Measurements from ENCODE around the gene CDH4. TPM values are rescaled to one million over a fixed set of nuclear protein-coding genes. Genes with fewer than 3 reads are reported as not detected.

The CDH4 gene
- total and polyA plus RNA-seq, 4 donors = 5.8 to 24.1 (median 17.1) TPM

DNA sequence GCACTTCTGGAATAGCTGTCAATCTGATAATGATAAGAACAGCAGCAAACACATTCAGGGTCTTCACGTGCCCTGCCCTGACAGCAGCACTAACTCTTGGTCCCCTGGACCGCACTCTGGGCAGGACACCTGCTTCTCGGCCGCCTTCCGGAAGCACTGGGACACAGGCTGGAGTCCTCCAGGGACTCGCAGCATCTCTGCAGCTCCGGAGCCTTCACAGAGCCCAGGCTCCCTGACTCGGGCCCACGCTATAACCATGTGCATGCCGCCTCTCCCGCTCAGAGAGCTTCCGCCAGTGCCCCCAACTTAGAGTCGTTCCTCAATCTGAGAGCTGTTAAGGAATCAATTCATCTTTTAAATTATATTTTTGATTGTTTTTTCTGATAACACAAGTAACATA is 436.4 kb downstream of the CDH4 start:
- Histone ChIP-seq H3K4me1 (ENCODE audit: control insufficient read depth, insufficient read depth, low read length) (peaks cover 10% of the 10 kb centered on the region), H3K9me3 (ENCODE audit: control insufficient read depth, insufficient read depth, low read length) (no peaks in the 10 kb centered on the region), H3K27ac (ENCODE audit: low read depth, low read length) (no peak overlapping the region), H3K27me3 (ENCODE audit: control insufficient read depth, insufficient read depth, low read length) (no peaks in the 10 kb centered on the region), H3K4me3 (ENCODE audit: low read depth, low read length) (no peak overlapping the region), H3K36me3 (ENCODE audit: control insufficient read depth, insufficient read depth, low read length) (no peaks in the 10 kb centered on the region)
- no peak for DNase-seq (ENCODE audit: low read depth in 4 of 6, low spot score in 6 of 6)
- WGBS (ENCODE audit: insufficient coverage) = 83% methylated on average over 8 of the region's 13 CpGs

DNA sequence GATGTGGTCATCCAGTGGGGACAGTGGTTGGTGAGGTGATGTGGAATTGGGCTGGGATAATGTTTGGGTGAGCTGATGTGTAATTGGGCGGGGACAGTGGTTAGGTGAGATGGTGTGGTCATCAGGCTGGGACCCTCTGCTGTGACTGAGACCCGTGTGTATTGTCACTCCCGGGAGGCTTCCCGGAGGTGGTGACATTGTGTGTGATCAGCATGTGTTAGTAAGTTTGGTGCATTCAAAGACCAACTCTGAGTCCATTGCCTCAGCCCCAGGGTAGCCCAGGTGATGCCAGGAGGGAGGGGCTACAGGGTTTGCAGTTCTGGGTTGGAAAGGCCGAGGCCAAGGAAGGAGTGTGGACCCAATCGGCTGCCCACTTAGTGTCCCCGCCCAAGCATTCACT is 438.1 kb downstream of the CDH4 start:
- Histone ChIP-seq H3K27ac (ENCODE audit: low read depth, low read length) (no peak overlapping the region), H3K9me3 (ENCODE audit: control insufficient read depth, insufficient read depth, low read length) (no peaks in the 10 kb centered on the region), H3K4me1 (ENCODE audit: control insufficient read depth, insufficient read depth, low read length) (peaks cover 3% of the 10 kb centered on the region), H3K36me3 (ENCODE audit: control insufficient read depth, insufficient read depth, low read length) (no peaks in the 10 kb centered on the region), H3K4me3 (ENCODE audit: low read depth, low read length) (no peak overlapping the region), H3K27me3 (ENCODE audit: control insufficient read depth, insufficient read depth, low read length) (no peaks in the 10 kb centered on the region)
- DNase-seq (ENCODE audit: low read depth in 4 of 6, low spot score in 6 of 6) = no peak
- 89% methylated on average over 7 of the region's 7 CpGs for WGBS (ENCODE audit: insufficient coverage)

GRCh38 chr20:61690993-61691838 is 439.2 kb downstream of the CDH4 start:
- no peaks in the 10 kb centered on the region for H3K27me3 ChIP-seq (ENCODE audit: control insufficient read depth, insufficient read depth, low read length)
- peaks cover 2% of the 10 kb centered on the region for H3K36me3 ChIP-seq (ENCODE audit: control insufficient read depth, insufficient read depth, low read length)
- H3K4me1 ChIP-seq (ENCODE audit: control insufficient read depth, insufficient read depth, low read length) = peaks cover 7% of the 10 kb centered on the region
- 80% methylated on average over 10 of the region's 16 CpGs for WGBS (ENCODE audit: insufficient coverage)
- H3K27ac ChIP-seq (ENCODE audit: low read depth, low read length) = no peak overlapping the region
- no peak for DNase-seq (ENCODE audit: low read depth in 4 of 6, low spot score in 6 of 6)
- H3K9me3 ChIP-seq (ENCODE audit: control insufficient read depth, insufficient read depth, low read length) = no peaks in the 10 kb centered on the region
- H3K4me3 ChIP-seq (ENCODE audit: low read depth, low read length) = no peak overlapping the region

DNA sequence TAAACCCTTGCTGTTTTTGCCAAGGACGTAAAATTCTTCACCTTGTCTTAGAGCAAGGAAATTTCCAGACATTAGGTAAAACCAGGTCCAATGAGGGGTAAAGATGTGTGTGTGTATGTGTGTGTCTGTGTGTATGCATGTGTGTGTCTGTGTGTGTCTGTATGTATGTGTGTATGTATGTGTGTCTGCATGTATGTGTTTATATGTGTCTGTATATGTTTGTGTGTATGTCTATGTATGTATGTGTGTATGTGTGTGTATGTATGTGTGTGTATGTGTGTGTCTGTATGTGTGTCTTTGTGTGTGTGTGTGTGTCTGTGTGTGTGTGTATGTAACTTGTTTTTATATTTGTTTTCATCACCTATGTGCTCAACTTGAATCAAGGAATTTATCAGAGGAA is 439.9 kb downstream of the CDH4 start:
- Histone ChIP-seq H3K27ac (ENCODE audit: low read depth, low read length) (no peak overlapping the region), H3K27me3 (ENCODE audit: control insufficient read depth, insufficient read depth, low read length) (no peaks in the 10 kb centered on the region), H3K36me3 (ENCODE audit: control insufficient read depth, insufficient read depth, low read length) (peaks cover 2% of the 10 kb centered on the region), H3K9me3 (ENCODE audit: control insufficient read depth, insufficient read depth, low read length) (no peaks in the 10 kb centered on the region), H3K4me1 (ENCODE audit: control insufficient read depth, insufficient read depth, low read length) (peaks cover 7% of the 10 kb centered on the region), H3K4me3 (ENCODE audit: low read depth, low read length) (no peak overlapping the region)
- 89% methylated on average over 1 of the region's 1 CpG for WGBS (ENCODE audit: insufficient coverage)
- DNase-seq (ENCODE audit: low read depth in 4 of 6, low spot score in 6 of 6) = no peak

- no peak for DNase-seq (ENCODE audit: low read depth in 4 of 6, low spot score in 6 of 6)
- peaks cover 7% of the 10 kb centered on the region for H3K4me1 ChIP-seq (ENCODE audit: control insufficient read depth, insufficient read depth, low read length)
- no peak overlapping the region for H3K27ac ChIP-seq (ENCODE audit: low read depth, low read length)
- no peaks in the 10 kb centered on the region for H3K9me3 ChIP-seq (ENCODE audit: control insufficient read depth, insufficient read depth, low read length)
- no peak overlapping the region for H3K4me3 ChIP-seq (ENCODE audit: low read depth, low read length)
- peaks cover 2% of the 10 kb centered on the region for H3K36me3 ChIP-seq (ENCODE audit: control insufficient read depth, insufficient read depth, low read length)
- H3K27me3 ChIP-seq (ENCODE audit: control insufficient read depth, insufficient read depth, low read length) = no peaks in the 10 kb centered on the region
- WGBS (ENCODE audit: insufficient coverage) = 75% methylated on average over 1 of the region's 6 CpGs
Observed at GRCh38 chr20:61692479-61692878, 440.4 kb downstream of the CDH4 start.

- Histone ChIP-seq H3K4me3 (ENCODE audit: low read depth, low read length) (no peak overlapping the region), H3K9me3 (ENCODE audit: control insufficient read depth, insufficient read depth, low read length) (no peaks in the 10 kb centered on the region), H3K4me1 (ENCODE audit: control insufficient read depth, insufficient read depth, low read length) (peaks cover 7% of the 10 kb centered on the region), H3K36me3 (ENCODE audit: control insufficient read depth, insufficient read depth, low read length) (peaks cover 2% of the 10 kb centered on the region), H3K27ac (ENCODE audit: low read depth, low read length) (no peak overlapping the region), H3K27me3 (ENCODE audit: control insufficient read depth, insufficient read depth, low read length) (no peaks in the 10 kb centered on the region)
- 79% methylated on average over 11 of the region's 12 CpGs for WGBS (ENCODE audit: insufficient coverage)
- no peak for DNase-seq (ENCODE audit: low read depth in 4 of 6, low spot score in 6 of 6)
Observed at GRCh38 chr20:61693055-61693600, 441.1 kb downstream of the CDH4 start.

DNA sequence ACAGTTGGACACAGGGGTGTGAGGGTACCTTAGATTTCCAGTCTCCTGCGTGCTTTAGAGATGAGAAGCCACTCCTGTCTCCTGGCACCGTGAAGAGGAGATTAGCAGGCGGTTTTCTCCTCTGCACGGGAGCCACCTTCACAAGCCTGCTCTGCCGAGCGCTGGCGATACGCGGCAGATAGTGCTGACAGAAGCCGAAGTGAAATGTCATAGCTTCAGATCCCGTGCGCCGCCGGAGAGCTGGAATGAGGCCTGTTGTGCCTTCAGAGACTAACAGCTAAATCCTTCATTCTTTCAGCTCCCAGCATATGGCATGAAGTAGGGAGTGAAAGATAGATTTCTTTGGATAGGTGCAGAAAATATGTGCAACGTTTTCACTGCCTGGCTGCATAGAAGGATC is 442.6 kb downstream of the CDH4 start:
- no peak overlapping the region for H3K27ac ChIP-seq (ENCODE audit: low read depth, low read length)
- peaks cover 15% of the 10 kb centered on the region for H3K4me1 ChIP-seq (ENCODE audit: control insufficient read depth, insufficient read depth, low read length)
- H3K27me3 ChIP-seq (ENCODE audit: control insufficient read depth, insufficient read depth, low read length) = no peaks in the 10 kb centered on the region
- no peaks in the 10 kb centered on the region for H3K9me3 ChIP-seq (ENCODE audit: control insufficient read depth, insufficient read depth, low read length)
- WGBS (ENCODE audit: insufficient coverage) = 50% methylated on average over 14 of the region's 15 CpGs
- H3K4me3 ChIP-seq (ENCODE audit: low read depth, low read length) = no peak overlapping the region
- H3K36me3 ChIP-seq (ENCODE audit: control insufficient read depth, insufficient read depth, low read length) = peaks cover 4% of the 10 kb centered on the region
- DNase-seq (ENCODE audit: low read depth in 4 of 6, low spot score in 6 of 6) = peak in 2 of 6 donors; percentile 88 to 89

GRCh38 chr20:61695741-61696140 is 443.7 kb downstream of the CDH4 start:
- Histone ChIP-seq H3K9me3 (ENCODE audit: control insufficient read depth, insufficient read depth, low read length) (no peaks in the 10 kb centered on the region), H3K27me3 (ENCODE audit: control insufficient read depth, insufficient read depth, low read length) (no peaks in the 10 kb centered on the region), H3K4me1 (ENCODE audit: control insufficient read depth, insufficient read depth, low read length) (peaks cover 19% of the 10 kb centered on the region), H3K36me3 (ENCODE audit: control insufficient read depth, insufficient read depth, low read length) (peaks cover 7% of the 10 kb centered on the region), H3K4me3 (ENCODE audit: low read depth, low read length) (no peak overlapping the region), H3K27ac (ENCODE audit: low read depth, low read length) (no peak overlapping the region)
- WGBS (ENCODE audit: insufficient coverage) = 89% methylated on average over 9 of the region's 9 CpGs
- no peak for DNase-seq (ENCODE audit: low read depth in 4 of 6, low spot score in 6 of 6)

DNA sequence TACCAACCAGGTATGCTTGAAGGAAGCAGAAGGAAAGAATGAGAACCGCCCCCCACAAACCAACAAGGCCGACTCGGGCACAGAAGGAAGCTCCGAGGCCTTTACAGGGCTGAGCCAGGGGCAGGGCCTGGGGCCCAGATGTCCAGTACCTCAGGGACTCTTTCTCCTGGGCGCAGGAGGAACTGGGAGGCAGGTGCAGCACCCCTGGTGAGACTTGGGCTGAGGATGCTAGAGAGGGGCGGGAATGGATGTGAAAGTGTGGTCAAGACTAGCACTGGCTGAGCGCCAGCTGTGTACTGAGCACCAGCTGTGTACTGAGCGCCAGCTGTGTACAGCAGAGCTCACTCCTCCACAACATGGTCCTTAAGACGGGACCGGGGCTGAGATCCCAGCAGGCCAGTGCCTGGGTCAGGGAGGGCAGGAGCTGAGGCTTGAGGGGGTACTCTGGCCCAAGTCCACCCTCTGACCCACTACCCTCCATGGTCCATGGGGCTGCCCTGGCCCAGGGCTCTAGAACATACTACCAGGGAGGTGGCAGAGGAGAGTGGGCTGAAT is 444.2 kb downstream of the CDH4 start:
- Histone ChIP-seq H3K27ac (ENCODE audit: low read depth, low read length) (no peak overlapping the region), H3K36me3 (ENCODE audit: control insufficient read depth, insufficient read depth, low read length) (peaks cover 7% of the 10 kb centered on the region), H3K4me3 (ENCODE audit: low read depth, low read length) (no peak overlapping the region), H3K9me3 (ENCODE audit: control insufficient read depth, insufficient read depth, low read length) (no peaks in the 10 kb centered on the region), H3K27me3 (ENCODE audit: control insufficient read depth, insufficient read depth, low read length) (no peaks in the 10 kb centered on the region), H3K4me1 (ENCODE audit: control insufficient read depth, insufficient read depth, low read length) (peaks cover 19% of the 10 kb centered on the region)
- WGBS (ENCODE audit: insufficient coverage) = 94% methylated on average over 6 of the region's 10 CpGs
- DNase-seq (ENCODE audit: low read depth in 4 of 6, low spot score in 6 of 6) = no peak
